Measurements from ENCODE around the gene ROBO2.
A peak's percentile ranks its signal among the peaks of the same experiment; 100 is the strongest.

Gene ROBO2, protein sequence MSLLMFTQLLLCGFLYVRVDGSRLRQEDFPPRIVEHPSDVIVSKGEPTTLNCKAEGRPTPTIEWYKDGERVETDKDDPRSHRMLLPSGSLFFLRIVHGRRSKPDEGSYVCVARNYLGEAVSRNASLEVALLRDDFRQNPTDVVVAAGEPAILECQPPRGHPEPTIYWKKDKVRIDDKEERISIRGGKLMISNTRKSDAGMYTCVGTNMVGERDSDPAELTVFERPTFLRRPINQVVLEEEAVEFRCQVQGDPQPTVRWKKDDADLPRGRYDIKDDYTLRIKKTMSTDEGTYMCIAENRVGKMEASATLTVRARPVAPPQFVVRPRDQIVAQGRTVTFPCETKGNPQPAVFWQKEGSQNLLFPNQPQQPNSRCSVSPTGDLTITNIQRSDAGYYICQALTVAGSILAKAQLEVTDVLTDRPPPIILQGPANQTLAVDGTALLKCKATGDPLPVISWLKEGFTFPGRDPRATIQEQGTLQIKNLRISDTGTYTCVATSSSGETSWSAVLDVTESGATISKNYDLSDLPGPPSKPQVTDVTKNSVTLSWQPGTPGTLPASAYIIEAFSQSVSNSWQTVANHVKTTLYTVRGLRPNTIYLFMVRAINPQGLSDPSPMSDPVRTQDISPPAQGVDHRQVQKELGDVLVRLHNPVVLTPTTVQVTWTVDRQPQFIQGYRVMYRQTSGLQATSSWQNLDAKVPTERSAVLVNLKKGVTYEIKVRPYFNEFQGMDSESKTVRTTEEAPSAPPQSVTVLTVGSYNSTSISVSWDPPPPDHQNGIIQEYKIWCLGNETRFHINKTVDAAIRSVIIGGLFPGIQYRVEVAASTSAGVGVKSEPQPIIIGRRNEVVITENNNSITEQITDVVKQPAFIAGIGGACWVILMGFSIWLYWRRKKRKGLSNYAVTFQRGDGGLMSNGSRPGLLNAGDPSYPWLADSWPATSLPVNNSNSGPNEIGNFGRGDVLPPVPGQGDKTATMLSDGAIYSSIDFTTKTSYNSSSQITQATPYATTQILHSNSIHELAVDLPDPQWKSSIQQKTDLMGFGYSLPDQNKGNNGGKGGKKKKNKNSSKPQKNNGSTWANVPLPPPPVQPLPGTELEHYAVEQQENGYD (N-terminal part only)

DNA sequence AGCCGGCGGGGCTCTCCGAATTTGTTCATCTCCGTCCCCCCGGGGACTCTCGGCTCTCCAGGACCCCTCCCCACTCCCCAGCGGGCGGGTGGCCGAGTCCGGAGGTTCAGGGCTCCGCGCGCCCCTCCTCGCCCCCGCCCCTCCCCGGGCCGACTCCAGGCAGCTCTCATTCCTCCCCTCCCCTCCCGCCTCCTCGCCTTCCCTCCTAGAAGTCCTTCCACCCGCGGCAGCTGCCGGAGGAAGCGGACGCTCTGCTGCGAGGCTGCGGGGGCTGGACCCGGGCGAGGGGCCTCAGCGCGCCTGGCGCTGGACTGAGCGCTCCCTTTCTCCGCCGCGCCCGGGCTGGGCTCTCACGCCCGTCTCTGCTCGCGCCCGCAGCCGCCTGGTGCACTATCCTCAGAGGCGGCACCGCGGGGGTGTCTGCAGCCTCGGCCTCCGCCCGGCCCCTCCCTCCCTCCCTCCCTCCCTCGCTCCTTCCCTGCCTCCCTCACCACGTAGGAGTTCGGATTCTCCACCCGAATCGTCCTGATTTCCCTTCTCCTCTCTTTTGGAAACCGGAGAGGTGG is at the start of gene ROBO2:
TSS of gene ROBO2 (plus strand) at position 494 of the 566 bp plus-strand sequence. CDS start 687 bp downstream, outside the sequence.
- DNase-seq (ENCODE audit: low spot score): peak; percentile 88

GRCh38 chr3:76990606-76991005 is 49.3 kb upstream of the ROBO2 start:
- DNase-seq (ENCODE audit: low spot score): no peak

DNA sequence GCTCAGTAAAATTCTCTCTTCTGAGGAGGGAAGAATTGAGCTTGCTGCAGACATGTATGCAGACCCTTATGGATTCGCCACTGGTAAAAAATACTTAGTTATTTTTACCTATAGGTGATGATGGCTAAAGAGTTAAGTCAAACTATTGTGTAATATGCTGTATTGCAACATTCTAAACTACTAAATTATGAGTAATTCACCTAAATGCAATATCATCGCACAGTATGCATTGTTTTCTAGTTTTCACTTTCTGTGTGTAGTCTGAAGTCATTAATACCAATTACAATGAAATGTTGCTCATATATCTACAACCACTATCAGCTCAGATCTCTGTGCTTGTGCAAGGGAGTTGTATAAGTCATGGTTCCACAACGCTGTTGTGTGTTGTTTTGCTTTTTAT is 48.7 kb upstream of the ROBO2 start:
- DNase-seq (ENCODE audit: low spot score): no peak

DNA sequence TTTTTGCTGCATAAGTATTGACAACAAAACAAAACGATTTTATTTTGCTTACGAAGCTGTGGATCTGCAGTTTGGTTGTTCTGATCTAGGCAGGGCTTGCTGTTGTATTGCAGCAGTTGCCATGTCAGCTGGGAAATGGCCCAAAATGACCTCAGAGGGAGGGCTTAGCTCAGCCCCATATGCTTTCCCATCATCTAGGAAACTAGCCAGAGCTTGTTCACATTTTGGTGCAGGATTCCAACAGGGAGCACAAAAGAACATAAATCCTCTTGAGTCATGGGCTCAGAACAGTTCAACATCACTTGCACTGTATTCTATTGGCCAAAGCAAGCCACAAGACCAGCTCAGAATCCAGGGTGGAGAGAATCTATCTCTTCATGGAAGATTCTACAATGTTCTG is 42.2 kb upstream of the ROBO2 start:
- DNase-seq (ENCODE audit: low spot score): no peak

- no peak for DNase-seq (ENCODE audit: low spot score)
These were observed 41.3 kb upstream of the ROBO2 start for GRCh38 chr3:76998555-76998954.

GRCh38 chr3:77001062-77001701 is 38.7 kb upstream of the ROBO2 start:
- no peak for DNase-seq (ENCODE audit: low spot score)

GRCh38 chr3:77014226-77014625 is 25.7 kb upstream of the ROBO2 start:
- DNase-seq (ENCODE audit: low spot score): no peak

DNA sequence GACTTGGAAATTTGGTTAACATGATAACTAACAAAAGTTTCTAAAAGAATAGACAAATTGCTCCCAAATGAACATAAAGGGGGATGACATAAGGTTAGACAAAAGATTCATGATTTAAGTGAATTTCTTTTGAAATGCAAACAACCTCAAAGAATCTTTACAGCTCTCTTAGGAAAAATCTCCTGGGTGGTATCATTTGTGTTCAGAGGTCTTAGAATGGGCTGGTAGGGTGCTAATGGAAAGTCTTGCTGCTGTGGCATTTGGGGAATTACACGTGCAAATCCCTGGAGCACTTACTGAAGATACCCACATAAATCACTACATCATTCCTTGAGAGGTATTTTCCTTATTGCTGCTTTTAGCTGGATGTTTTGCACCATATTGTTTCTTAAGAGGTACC is 14.4 kb upstream of the ROBO2 start:
- no peak for DNase-seq (ENCODE audit: low spot score)

DNA sequence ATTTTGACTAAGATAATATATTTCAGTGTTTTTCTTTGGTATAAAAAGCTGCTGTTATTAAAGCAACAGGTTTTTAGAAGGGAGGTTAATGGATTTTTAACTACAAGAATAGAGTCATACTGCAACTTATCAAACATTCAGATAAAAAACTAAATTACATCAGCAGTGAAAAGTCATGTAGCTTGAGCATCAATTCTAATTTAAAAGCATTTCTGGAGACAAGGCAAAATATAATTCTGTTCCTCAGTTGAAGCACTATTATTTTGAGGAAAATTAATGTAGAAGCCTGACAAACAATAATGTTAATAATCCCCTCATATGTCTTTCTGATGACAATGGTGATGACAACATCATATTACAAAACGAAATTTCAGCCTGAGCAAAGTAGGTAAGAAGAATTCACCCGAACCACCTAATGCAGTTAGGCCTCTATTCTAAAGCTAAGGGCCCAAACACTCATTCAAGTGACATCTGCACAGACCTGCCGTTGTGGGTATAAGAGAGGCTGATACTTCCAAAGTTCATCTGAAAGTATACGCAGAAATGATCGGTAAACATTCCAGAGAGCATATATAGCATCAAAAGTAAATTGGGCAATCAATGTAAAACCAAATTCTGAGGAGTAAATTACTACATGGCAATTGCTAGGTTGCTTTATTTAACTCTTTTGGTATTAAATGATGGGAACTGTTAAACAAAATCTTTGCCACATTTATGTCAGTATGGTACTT is 12.8 kb upstream of the ROBO2 start:
- DNase-seq (ENCODE audit: low spot score): no peak

DNA sequence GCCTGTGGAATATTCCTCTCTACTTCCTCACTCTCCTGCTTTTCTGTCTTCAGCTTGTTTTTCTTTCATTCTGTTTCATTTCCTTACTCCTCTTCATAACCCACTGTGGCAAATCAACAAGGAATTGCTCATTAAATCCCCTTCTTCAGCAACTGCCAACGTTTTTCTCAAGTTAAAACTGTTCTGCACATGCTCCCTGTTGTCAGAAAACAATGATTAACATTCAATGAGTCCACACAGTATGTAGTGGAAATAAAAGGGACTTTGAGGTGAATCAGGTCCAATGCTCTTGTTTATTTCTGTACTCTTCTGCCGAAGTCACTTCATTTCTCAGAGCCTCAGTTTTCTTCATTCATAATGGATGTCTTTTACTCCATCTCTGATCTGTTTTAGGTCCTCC is 11.9 kb upstream of the ROBO2 start:
- no peak for DNase-seq (ENCODE audit: low spot score)

GRCh38 chr3:77038468-77038929 is 1.4 kb upstream of the ROBO2 start:
- DNase-seq (ENCODE audit: low spot score): peak; percentile 80

DNA sequence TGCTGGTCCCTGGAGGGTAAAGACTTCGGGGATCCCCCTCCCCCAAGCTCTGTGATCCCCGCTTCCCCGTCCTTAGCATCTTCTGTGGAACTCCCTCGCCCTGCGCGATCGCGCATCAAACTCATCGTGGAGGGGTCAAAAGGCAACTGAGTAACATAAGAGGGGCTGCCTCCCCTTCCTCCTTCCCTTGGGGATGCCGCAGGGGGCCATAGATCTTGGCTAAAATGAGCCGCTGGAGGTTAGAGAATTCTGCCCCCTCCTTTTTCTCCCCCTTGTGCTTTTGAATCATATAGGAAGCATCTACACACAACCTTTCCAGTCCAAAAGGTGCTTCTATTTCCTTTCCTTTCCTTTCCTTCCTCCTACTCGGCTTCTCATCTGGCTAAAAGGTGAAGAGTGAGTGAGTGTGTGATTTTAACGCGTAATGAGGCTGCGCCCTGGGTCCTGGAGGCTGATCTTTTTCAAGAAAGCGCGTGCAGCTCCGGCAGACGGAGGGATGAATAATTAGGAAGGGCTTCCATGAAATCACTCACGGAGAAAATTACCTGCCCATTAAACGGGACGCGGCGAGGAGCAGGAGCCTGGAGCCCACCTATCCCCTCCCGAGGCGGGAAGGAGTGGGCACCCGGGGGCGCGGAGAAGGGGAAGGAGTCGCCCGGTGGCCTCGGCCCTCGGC is 831 bp upstream of the ROBO2 start:
- DNase-seq (ENCODE audit: low spot score): no peak

GRCh38 chr3:77040216-77040615 is 317 bp downstream of the ROBO2 start:
- DNase-seq (ENCODE audit: low spot score): no peak

- no peak for DNase-seq (ENCODE audit: low spot score)
These were observed 1.2 kb downstream of the ROBO2 start for GRCh38 chr3:77040926-77041722.

GRCh38 chr3:77041811-77042210 is 1.9 kb downstream of the ROBO2 start:
- DNase-seq (ENCODE audit: low spot score): no peak

DNA sequence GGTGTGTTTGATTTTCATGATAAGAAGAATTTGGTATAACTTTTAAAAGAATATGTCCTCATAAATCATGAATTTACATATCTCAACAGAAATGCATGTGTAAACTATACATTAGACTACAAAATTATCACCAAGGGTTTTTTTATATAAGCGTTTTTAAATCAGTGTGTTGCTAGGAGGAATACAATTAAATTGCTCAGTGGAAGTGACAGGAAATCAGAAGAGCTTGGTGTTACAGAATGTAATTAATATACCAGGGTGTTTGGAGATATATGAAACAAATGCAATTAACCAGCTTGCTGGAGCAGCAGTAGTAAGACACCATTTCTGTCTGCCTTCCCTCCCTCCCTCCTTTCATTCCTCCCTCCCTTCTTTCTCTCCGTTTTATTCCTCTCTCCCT is 2.4 kb downstream of the ROBO2 start:
- no peak for DNase-seq (ENCODE audit: low spot score)

DNA sequence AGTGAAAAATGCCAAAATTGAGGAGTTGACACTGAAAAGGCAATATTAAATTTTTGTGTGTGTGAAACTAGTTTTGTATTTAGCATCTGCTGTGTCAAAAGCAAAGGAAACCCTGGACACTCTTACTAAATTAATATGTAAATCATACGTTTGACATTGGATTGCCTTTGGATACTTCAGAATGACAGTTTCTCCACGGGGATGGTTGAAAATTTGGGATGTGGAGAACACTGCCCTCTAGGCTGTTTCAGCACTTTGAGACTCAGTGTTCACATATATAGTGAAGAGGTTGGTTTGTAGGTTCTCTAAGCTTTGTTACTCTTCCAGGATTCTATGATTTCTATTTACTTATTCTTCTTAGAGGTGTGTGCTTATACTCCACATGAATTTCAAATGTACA is 3.0 kb downstream of the ROBO2 start:
- no peak for DNase-seq (ENCODE audit: low spot score)

DNA sequence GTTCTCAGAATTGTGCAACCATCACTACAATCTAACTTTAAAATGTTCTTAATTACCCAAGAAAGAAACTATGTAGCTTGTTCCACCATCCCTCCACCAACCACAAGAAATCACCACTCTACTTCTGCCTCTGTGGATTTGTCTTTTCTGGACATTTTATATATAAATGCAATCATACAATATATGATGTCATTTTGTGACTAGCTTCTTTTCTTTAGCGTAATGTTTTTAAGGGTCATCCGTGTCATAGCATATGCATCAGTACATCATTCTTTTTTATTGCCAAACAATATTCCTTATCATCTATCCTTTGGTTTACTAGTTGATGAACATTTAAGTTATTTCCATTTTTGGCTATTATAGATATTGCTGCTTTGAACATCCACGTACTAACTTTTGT is 5.8 kb downstream of the ROBO2 start:
- no peak for DNase-seq (ENCODE audit: low spot score)

- DNase-seq (ENCODE audit: low spot score): no peak
These were observed 8.3 kb downstream of the ROBO2 start for GRCh38 chr3:77048186-77048585.

DNA sequence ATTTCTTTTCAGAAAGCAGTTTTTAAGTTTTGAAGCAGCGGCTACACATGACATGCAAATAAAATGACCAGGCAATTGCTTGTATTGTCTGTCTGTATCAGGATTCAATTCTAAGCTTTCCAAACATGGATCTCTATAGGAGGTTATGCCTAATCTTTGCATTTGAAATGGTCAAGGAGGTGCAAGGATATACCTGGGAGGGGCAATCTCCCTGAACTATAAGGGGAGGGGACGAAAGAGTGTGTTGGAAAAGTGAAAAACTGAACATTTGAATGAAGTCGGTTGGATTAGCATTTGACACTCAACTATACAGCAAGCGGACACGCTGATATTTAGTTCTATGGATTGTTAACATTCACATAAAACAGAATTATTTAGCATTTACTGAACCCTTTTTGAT is 11.7 kb downstream of the ROBO2 start:
- no peak for DNase-seq (ENCODE audit: low spot score)

All from left forelimb (tissue), 1 donor.